ENCODE measurements around the gene DLGAP4. TPM values are rescaled to one million over a fixed set of nuclear protein-coding genes. Genes with fewer than 3 reads are reported as not detected.

Gene DLGAP4
- total RNA-seq, 1 donor from 2014 or later: 20.0 TPM

- DNase-seq (ENCODE audit: low spot score) (no peak), ATAC-seq (no peak)
Observed at GRCh38 chr20:36523341-36523740, 217.2 kb downstream of the DLGAP4 start.

GRCh38 chr20:36525620-36526365, 219.7 kb downstream of the DLGAP4 start:
- no peak for DNase-seq (ENCODE audit: low spot score)
- peak; percentile 10 for ATAC-seq

GRCh38 chr20:36526521-36527011, 220.4 kb downstream of the DLGAP4 start:
- ATAC-seq: no peak

GRCh38 chr20:36527331-36528125, 221.4 kb downstream of the DLGAP4 start:
- ATAC-seq: no peak
- no peak for DNase-seq (ENCODE audit: low spot score)

More at GRCh38 chr20:36526521-36527011, 220.4 kb downstream of the DLGAP4 start:
- DNase-seq (ENCODE audit: low spot score): no peak

- ATAC-seq (no peak), DNase-seq (ENCODE audit: low spot score) (no peak)
Observed at GRCh38 chr20:36528176-36528874, 222.2 kb downstream of the DLGAP4 start.

GRCh38 chr20:36528875-36529417, 222.8 kb downstream of the DLGAP4 start:
- ATAC-seq: no peak

GRCh38 chr20:36532388-36532787, 226.2 kb downstream of the DLGAP4 start:
- no peak for ATAC-seq
- no peak for DNase-seq (ENCODE audit: low spot score)

More at GRCh38 chr20:36528875-36529417, 222.8 kb downstream of the DLGAP4 start:
- DNase-seq (ENCODE audit: low spot score): no peak

GRCh38 chr20:36532822-36533221, 226.7 kb downstream of the DLGAP4 start:
- ATAC-seq (no peak), DNase-seq (ENCODE audit: low spot score) (no peak)

- ATAC-seq (no peak), DNase-seq (ENCODE audit: low spot score) (no peak)
Observed at GRCh38 chr20:36538026-36538722, 232.0 kb downstream of the DLGAP4 start.

GRCh38 chr20:36540551-36541211, 234.5 kb downstream of the DLGAP4 start:
- DNase-seq (ENCODE audit: low spot score): no peak

GRCh38 chr20:36541227-36541767, 235.2 kb downstream of the DLGAP4 start, which contains the start of gene MYL9:
MYL9 (plus strand) TSS chr20:36541519; CDS start chr20:36544885, 3,366 bp downstream.
- peak; percentile 71 for ATAC-seq
- DNase-seq (ENCODE audit: low spot score): peak; percentile 73

More at GRCh38 chr20:36540551-36541211, 234.5 kb downstream of the DLGAP4 start:
- ATAC-seq: no peak

- ATAC-seq: peak; percentile 14
- DNase-seq (ENCODE audit: low spot score): no peak
Observed at GRCh38 chr20:36541768-36542488, 235.8 kb downstream of the DLGAP4 start.

- no peak for ATAC-seq
- DNase-seq (ENCODE audit: low spot score): no peak
Observed at GRCh38 chr20:36542516-36543183, 236.5 kb downstream of the DLGAP4 start.

- ATAC-seq: peak; percentile 69
- DNase-seq (ENCODE audit: low spot score): peak; percentile 66
Observed at GRCh38 chr20:36543184-36544133, 237.3 kb downstream of the DLGAP4 start.

GRCh38 chr20:36544134-36545018, 238.2 kb downstream of the DLGAP4 start:
- DNase-seq (ENCODE audit: low spot score): no peak
- no peak for ATAC-seq

Measured in left lobe of liver (tissue), 2 donors.